Fibroblast of skin of right quadriceps (primary cell): ENCODE measurements around the gene LRRC4C.

Experiments used
- DNase-seq: peaks from one replicate; pipeline ENCODE4 v3.0.0-alpha.2; 2013

LRRC4C gene

DNA sequence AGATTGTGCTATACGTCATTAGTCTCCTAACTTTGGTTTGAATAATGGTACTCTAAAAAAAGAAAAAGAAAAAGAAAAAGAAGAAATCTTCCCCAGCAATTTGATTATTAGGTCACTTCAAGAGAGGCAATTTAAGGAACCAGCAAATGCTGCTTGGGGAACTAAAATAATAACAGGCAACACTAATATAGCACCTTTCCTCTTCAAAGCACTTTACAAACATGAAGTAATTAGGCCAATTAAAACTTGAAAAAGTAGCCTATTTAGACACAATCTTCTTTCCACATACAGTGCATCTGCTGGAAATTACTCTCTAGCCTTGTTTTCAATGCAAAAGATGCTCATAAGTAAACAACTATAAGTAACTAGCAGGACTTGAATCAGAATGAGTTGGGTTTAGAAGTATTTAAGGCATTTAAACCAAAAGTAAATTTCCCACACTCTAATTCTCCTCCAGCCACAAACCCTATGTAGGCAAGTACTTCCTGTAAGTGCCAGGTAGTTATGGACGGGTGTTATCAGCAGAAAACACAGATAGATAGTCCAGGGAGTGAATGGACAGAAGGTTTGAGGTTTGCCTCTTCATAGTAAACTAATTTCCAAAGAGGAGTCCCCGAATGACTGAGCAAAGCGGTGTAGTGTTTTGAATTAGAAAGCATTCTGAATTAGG lies 44.5 kb downstream of the LRRC4C start:
- DNase-seq, result peak; percentile 8

DNA sequence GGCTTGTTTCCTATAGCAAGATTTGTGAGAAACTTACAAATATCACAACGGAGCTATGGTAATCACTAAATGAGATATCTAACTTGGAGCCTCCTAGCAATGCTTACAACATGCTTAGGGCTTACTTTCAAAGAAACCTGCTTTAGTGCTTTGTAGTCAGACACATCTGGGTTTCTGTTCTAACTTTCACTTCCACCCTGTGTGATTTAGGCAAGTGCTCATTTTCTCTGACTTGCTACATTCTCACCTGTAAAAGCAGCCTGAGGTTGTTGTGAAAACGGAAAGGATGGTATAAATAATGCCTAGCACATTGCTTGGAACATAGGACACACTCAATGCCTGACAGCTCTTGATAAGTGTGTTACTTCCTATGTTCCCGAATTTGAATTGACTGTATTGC lies 45.6 kb downstream of the LRRC4C start:
- no peak for DNase-seq

DNA sequence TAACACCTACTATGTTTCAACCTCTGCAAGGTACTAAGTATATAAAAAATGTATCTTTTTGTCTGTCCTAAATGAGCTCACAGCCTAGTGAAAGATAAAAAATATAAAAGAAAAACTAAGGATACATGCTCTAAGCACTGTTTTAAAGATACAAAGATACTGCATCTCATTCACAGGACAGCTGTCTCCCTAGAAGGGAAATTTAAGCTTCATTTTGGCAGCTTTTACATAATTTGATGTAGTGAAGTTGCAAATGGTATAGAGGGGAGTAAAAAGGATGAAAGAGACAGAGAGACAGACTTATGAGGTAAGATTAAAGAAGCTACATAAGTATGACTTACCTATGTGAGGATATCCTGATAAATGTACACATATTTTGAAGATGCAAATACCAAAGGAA lies 53.6 kb downstream of the LRRC4C start:
- no peak for DNase-seq

DNA sequence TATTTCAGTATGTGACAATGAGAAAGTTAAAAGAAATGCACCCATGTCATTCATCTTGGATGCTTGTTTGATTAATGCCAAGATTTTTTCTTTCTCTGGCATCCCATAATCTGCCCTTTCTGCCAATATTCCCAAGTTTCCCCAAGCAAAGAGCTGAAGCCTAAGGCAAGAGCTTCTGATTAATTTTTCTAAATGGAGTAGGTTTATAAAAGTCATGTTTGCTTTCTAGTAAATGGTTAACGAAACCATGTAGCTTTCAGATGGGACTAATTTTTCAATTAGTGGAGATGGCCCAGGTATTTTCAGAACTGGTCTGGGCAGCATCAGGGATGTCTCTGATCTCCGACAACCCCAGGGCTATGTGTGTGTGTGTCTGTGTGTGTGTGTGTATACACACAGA lies 55.3 kb downstream of the LRRC4C start:
- no peak for DNase-seq

DNA sequence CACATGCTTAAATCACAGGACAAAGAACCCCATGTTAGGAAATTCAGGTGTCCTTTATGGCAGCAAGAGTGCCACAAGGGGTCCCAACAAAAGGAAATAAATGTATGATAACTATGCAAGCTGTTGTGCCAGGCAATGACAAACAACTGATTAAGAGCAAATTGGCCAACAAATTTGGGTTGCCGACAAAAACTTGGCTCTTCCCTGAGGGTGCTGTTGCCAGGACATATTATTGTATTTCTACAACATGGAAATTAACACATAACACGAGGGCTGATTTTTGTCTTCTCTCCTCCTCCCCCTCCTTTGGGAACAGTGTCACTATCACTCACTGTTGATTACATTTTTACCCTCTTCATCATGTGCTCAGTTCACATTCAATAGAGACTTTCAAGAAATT lies 56.0 kb downstream of the LRRC4C start:
- DNase-seq, result no peak

DNA sequence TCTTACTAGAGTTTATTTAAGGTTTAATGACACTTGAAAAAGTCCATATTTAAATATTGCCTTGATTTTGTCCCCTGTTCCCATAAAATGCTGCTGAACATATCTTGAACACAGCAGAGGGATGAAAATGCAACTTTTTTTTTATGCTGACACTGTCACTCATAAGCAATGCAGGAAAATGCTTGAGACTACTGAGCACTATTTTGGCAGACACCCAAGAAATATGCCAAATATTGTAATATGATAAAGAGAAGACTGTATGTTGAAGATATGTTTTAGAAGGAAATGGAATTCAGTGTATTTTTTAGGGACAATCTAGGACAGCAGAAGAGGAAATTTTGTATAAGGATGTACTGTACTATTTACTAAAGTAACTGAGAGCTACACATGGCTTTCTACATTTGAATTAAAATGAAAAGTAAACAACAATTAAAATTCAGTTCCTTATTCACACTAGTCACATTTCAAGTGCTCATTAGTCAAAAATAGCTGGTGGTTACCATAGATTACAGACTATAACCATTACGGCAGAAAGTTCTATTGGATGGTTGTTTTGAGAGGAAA lies 58.6 kb downstream of the LRRC4C start:
- DNase-seq, result no peak

DNA sequence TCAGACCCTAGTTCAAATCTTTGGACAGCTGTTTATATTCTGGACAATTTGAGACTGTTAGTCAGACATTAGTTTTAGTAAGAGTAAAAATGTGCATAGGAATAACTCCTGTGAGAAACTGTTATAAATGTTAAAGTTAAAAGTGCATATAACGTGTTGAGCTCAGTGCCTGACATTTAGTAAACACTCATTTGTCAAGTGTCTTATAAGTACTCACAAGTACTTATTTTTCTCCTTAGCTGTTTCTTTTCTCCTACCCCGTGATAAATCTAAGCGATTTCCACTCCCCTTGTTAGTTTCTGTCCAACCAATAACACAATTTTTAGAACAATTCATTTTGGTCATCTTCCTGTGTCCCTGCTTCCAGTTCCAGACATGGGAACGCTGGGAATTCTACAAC lies 59.3 kb downstream of the LRRC4C start:
- no peak for DNase-seq

DNA sequence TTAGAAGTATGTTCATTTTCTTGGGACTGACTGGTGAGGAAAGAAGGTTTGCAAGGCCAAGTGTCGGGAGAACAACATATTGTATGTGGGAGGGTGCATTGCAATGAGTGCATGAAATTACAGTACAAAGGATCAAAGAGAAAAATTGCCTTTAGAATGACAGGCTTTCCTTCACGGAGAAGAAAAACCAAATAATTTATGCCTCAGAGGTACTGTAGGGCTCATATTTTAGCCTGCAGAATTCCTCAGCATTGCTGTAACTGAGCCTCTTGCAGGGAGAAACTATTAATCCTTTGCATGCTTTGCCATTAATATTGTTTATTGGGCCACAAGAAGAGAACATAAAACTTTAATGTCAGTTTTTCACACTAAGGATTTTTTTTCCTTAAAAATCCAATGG lies 60.1 kb downstream of the LRRC4C start:
- DNase-seq, result no peak

DNA sequence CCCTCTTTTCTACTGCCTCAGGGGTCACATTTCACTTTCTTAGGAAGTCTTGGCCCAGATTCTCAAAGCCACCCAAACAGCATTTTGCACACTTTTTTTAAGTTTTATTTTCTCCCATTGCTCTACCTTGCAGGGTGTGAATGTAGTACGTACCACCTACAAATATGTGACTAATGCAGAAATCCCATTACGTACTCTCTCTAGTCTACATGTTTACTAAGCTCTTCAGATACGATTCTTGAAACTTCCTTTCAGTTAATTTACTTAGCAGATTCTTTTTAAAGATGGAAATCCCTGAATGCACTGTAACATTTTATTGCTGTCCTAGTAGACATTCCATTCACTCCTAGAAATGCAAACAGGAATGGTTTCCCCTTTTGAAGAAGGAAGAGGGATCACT lies 61.3 kb downstream of the LRRC4C start:
- no peak for DNase-seq

DNA sequence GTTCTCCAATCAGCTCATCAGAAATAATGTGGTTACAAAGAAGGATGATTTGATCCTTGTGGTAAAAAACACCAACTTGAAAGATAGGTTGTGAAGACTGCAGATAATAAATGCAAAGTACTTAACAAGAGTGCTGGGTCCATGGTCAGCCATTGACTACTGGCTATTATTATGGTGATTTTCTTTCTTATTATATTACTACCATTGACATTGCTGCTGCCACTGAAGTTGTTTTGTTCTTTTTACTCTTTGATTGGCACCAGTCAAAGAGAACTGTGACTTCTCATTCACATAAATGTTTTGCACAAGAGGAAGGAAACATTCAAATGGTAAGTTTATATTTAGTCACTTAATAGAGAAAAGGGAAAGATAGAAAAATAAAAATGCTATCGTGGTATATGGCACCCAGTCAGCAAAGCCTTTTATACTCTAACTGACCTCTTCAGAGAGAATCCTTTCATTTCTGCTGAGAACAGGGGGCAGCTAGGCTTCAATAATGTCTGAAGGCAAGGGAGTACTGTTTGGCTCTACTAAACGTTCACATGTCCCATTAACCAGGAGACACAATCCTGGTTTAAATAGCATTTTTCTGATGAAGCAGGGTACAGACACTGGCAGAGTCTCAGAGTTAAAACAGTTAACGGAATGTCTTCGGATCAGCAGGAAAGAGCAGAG lies 64.8 kb downstream of the LRRC4C start:
- no peak for DNase-seq

DNA sequence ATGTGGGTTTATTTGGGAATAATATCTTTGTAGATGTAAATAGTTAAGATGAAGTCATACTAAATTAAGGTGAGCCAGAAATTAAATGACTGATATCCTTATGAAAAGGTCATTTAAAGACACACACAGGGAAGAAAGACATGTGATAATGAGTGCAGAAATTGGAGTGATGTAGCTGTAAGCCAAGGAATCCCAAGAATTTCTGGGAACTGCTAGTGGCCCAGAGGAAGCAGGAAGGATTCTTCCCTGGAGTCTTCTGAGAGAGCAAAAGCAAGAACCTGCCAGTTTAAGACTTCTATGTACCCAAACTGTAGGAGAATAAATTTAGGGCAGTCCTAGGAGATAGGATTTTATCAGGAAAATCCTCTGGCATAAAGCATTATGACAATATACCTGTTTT lies 66.9 kb downstream of the LRRC4C start:
- peak; percentile 20 for DNase-seq

DNA sequence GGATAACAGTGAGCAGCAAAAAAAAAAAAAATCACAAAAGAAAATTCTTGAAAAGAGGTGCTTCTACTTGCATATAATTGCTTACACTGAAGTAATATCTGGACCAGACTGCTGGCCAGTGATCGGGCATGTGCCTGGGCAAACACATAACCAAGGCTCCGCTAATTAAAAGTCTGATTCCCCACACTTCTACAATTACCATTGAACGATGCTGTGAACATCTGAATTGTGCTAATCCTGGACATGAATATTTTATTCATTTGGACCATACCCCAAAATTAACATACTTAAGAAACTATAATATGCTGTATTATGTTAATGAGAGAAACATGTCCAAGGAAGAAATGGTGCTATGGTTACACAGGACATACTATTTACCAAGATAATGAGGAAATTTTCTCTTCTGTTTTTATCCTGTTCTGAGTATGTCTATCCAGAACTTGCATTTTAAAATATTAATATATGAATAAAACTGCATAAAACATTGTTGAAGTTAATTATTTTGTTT lies 69.8 kb downstream of the LRRC4C start:
- DNase-seq, result no peak

DNA sequence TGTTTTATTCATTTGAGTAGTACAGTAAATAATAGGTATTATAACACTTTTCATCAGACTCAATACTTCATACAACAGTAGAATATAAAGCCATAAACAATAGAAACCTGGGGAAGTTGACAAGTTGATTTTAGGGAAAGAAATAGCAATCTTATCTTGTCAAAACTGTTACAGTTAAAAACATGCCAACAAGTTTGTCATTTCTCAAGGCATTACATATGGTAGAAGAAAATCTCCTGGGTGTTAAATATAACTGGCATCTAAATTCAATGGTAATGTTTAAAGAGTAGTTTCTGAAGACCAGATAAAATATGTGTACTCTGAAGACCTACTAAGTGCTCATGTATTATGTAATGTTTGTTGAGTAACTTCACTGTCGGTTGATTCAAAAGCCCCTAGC lies 75.1 kb downstream of the LRRC4C start:
- no peak for DNase-seq

DNA sequence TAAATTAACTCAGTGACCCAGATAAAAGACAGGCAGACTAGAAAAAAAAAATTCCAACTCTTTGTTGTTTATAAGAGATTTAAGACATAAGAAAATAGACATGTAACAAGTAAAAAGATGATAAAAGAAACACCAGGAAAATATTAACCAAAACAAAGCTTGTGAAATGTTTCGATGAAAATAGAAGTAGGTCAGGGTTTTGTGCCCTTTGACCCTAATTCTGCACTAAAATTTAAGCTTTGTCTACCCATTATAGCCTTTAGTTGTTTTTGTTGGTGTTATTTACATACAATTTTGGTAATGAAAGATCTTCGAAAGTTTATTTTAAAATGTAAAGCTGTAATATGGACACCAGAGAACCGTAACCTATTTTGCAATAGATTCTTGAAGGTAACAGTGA lies 75.7 kb downstream of the LRRC4C start:
- DNase-seq, result no peak

DNA sequence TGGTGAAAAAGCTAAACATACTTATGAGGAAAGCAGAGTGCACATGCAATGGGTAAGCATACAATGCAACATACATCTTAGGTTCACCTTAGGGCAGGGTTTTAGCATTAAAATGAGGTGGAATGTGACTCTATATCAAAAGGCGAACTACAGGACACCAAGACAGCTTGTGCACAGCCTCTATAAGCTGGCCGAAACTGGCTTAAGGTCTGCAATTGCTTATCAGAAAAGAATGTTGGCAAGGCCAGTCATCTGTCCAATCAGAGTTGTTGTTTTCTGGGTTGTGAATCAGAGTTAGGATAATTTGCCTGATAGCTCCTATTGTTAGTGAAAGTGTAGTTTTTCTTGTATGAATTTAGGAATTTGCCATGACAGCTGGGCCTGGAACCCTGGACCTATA lies 76.5 kb downstream of the LRRC4C start:
- peak; percentile 41 for DNase-seq

DNA sequence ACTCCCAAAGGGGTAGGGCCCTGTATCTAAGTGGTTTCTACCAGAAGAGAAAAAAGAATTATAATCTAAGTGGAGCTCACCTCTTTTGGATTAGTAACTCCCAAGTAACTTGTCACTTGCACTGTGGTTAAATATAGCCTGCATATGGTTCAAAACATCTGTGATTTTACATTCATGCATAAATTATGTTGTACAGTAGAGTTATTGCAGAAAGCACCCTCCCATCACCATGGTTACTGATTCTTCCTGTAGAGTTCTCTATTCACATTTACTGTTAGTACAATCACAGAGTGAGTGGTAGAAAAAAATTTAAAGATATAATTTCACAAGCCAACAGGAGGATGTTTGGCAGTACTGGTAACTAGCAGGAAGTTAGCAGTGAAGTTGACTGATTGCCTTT lies 80.4 kb downstream of the LRRC4C start:
- peak; percentile 62 for DNase-seq

DNA sequence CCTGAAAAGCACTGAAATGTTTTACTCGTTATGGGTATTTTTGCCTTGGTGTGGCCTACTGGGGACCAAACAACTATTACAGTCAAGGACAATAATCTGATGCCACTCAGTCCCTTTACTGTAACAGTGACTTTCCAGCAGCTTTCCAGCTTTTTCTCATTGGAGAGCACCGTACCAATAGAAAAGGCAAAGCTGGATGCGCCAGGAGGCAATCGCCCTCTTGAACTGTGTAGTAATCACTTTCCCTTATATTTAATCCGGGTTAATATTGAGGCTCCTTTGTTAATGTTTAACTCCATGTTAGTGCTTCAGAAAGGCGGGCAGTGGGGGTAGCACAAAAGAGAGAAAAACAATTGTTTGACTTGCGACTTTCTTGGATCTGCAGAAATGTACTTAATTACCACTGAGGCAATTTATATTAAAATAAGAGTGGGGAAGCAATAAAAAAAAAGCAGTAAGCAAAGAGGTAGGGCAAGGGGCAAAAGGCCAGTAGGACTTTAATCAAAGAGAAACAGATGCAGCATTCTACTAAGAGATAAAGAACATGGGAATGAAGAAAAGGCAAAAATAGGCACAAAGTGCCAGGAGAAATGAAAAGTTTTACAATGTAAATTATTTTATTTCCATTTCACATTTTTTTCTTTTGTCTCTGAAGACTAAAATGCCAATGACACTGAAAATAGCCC lies 81.6 kb downstream of the LRRC4C start:
- no peak for DNase-seq

DNA sequence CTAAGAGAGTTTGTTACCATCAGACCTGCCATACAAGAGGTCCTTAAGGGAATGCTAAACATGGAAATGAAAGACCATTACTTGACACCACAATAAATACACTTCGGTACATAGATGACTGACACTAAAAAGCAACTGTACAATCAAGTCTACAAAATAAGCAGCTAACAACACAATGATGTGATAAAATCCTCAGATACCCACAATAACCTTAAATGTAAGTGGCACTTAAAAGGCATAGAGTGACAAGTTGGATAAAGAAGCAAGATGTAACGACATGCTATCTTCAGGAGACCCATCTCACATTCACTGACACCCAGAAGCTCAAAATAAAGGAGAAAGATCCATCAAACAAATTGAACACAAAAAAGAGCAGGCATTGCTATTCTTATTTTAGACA lies 107.6 kb downstream of the LRRC4C start:
- DNase-seq, result no peak

DNA sequence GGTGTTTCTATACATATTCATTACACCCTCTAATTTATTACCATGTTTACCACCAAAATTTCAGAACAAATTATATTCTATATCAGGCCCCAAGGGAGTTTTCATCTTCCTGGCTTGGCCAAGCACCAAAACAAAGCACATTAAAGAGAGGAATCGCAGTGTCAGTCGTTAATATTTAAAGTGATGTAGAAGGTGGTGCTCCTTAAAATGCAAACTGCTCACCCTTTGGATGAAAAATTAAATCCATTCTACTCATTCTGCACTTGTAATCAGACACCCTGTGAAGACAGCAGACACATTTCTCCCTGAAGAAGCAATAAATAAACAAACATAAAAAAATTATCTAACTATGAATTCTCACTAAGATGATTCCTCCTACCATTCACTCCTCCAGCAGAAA lies 113.4 kb downstream of the LRRC4C start:
- no peak for DNase-seq

DNA sequence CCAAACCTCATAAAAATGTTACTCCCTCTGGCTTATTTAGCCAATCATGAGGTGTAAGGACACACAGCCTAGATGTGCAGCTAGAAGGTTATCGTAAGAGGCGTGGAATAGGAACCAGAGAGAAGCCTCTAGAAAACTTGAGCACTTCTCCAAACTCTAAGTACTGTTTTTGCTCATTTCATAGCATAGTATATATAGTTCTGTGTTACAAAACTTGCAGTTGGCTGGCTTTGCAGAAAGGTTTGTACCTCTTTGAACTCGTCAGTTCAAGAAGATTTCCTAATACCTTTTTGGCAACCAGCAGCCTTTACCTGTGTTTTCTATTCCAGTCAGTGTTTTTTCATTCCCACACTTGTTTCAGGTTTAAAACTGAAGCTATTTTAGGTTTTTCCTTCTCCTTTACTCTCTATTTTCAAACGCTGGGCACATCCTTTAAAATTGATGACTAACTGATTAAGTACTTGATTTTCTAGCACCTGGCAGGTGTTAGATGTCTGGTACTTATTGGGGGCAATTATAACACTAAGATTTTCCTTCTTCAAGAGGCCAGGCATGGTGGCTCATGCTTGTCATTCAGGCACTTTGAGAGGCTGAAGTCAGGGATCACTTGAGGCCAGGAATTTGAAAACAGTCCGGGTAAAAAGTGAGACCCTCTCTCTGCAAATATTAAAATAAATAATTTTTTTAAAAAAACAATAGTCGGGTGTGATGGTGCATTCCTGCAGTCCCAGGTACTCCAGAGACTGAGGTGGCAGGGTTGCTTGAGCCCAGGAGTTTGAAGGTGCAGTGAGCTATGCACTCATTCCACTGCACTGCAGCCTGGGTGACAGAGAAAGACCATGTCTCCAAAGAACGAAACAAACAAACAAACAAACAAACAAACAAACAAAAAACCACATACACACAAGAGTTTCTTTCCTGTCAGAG lies 125.2 kb downstream of the LRRC4C start:
- no peak for DNase-seq

DNA sequence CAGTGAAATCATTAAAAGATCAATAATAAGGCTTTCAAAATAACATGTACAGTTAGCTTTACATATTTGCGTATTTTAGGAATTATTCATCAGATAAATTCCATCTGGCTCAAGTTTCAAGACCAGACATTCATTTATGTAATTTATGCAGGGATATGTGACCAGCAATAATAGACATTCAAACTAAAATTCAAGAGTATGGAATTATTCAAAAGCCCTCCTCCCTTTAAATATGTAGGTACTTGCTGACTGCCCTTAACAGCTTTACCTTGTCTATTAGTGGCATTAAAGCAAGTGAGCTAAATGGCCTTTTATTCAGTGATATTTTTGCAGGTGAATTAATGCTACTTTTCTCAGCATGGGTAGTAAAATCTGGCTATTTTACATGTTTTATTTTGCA lies 126.1 kb downstream of the LRRC4C start:
- DNase-seq, result no peak

DNA sequence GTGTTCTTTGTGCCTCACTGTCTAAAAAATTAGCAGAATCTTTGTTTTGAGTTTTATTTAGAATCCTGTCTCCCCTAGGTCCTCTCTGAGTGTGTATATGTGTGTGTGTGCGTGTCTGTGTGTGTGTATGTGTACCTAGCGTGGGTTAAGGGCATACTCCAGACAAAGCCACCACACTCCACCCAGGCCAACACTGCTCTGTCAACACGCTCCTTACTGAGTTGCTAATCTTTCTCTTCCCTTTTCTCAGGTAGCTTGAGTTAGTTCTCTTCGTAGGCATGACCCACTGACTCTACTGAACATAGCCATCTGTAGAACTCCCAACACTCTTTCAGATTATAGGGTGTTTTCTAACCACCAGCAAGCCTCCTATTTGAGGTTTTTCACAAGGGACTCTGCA lies 131.1 kb downstream of the LRRC4C start:
- DNase-seq, result no peak

DNA sequence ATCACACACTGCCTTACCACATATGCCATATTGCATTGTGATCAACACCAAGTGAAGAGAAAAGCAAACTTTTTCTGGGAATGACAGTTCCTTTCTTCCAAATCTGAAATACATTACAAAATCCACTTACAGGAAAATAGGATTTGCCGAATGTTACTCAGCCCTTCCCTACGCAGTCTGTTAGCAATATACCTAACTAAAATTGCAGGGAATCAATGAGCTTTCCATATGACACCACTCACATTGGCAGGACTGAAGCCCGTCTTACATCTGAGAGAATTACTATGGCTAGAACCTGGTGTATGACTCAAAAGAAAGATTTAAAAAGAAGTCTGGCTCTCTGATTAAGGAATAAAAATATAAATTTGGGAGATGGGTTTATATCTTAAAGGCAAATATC lies 136.0 kb downstream of the LRRC4C start:
- no peak for DNase-seq
